ENCODE results near the gene FAR2.

FAR2 gene

DNA sequence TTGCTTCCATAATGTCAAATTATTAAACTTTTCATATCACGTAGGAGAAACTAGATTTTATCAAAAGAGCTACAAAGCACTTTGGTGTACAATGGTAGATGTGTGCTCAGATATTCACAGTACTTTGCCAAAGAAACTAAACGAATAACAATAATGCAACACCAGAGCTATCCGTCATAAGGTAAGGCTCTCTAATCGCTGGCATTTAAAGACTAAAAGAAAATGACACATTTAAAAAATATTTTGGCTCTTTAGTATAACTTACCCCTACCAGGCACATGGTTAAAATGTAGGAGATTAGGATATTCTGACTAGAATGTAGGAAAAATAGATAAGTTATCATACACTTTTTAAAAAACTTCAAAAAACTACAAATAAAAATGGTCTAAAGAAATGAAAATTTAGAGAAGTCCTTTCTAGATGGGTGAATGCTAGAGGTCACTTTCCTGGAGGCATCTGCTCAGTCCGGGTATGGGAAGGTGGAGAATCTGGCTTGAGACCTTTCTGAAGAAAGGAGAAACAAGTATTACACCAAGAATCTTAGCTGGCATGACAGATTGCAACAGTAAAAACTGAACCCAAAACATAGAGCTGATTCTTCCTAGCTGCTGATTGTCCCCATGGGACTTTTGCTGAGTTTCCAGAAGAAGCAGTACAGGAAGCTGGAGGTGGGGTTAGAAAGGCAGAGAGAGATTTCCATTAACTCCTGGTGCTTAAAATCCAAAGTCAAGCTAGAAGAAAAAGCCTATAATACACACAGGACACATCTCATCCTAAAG is 67.9 kb downstream of the FAR2 start:
- Histone ChIP-seq H3K36me3 (ENCODE audit: control insufficient read depth in 1 of 2, insufficient read depth in 2 of 2, low read length in 2 of 2) (no peaks in the 10 kb centered on the region), H3K27ac (ENCODE audit: low read depth, low read length) (no peak overlapping the region), H3K79me2 (ENCODE audit: control insufficient read depth, insufficient read depth, low read length, poor library complexity) (no peaks in the 10 kb centered on the region), H2BK120ac (ENCODE audit: insufficient read depth, low read length, poor library complexity) (no peak overlapping the region), H3K4me1 (ENCODE audit: control insufficient read depth in 1 of 2, insufficient read depth in 2 of 2, low read length in 2 of 2) (no peaks in the 10 kb centered on the region), H3K9ac (ENCODE audit: low read length) (no peak overlapping the region), H3K4me3 (ENCODE audit: low read depth, low read length) (no peak overlapping the region), H3K4me2 (ENCODE audit: low read length) (no peak overlapping the region), H3K23ac (ENCODE audit: low read length) (no peak overlapping the region), H2BK12ac (ENCODE audit: low read length) (no peak overlapping the region), H4K91ac (ENCODE audit: low read depth, low read length) (no peak overlapping the region), H4K12ac (ENCODE audit: low read depth, low read length) (no peak overlapping the region), H2AK5ac (ENCODE audit: low read length) (no peak overlapping the region), H3K4ac (ENCODE audit: low read depth, low read length) (no peak overlapping the region), H2BK5ac (ENCODE audit: low read depth, low read length, poor library complexity) (no peak overlapping the region), H3K79me1 (ENCODE audit: low read length) (no peaks in the 10 kb centered on the region), H3K9me3 (ENCODE audit: insufficient read depth, low read depth, low read length) (no peaks in the 10 kb centered on the region), H3K14ac (ENCODE audit: low read length) (no peak overlapping the region), H4K8ac (ENCODE audit: low read depth, low read length) (no peak overlapping the region), H2AFZ (ENCODE audit: insufficient read depth, low read length, poor library complexity) (no peak overlapping the region), H3K18ac (ENCODE audit: low read length) (no peak overlapping the region), H3K27me3 (ENCODE audit: insufficient read depth, low read length) (no peaks in the 10 kb centered on the region)
- DNase-seq = peak in 1 of 2 donors; percentile 66
- WGBS (ENCODE audit: extremely low coverage, insufficient coverage, insufficient read length) = no CpG with 5 or more reads among the region's 5 CpGs

DNA sequence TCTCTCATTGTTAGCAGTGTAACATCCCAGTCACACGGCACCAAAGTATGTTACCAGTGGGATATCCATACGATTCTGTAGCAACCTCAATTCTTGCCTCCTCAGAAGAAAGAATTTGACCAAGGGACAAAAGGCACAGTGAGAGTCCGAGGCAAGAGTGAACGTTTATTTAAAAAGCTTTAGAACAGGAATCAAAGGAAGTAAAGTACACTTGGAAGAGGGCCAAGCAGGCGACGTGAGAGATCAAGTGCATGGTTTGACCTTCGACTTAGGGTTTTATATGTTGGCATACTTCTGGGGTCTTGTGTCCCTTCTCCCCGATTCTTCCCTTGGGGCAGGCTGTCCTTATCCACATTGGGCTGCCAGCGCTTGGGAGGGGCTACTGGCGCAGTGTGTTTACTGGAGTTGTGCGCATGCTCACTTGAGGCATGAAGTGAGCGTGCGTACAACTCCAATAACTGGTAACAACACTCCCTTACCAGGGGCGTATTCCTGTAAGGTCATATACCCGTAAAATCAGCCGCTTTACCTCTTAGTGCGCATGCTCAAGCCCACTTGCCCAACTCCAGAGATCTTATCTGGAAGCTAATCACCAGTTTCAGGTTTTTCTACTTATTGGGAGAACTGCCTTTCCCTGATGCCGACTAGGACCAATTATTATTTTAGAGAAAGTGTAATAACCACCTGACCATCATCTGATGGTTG is 71.7 kb downstream of the FAR2 start:
- no peak overlapping the region for H4K91ac ChIP-seq (ENCODE audit: low read depth, low read length)
- no peaks in the 10 kb centered on the region for H3K79me1 ChIP-seq (ENCODE audit: low read length)
- H3K9me3 ChIP-seq (ENCODE audit: insufficient read depth, low read depth, low read length) = no peaks in the 10 kb centered on the region
- H3K9ac ChIP-seq (ENCODE audit: low read length) = no peak overlapping the region
- H2AK5ac ChIP-seq (ENCODE audit: low read length) = no peak overlapping the region
- no peaks in the 10 kb centered on the region for H3K36me3 ChIP-seq (ENCODE audit: control insufficient read depth in 1 of 2, insufficient read depth in 2 of 2, low read length in 2 of 2)
- DNase-seq = peak; percentile 97 to 100
- no peak overlapping the region for H3K18ac ChIP-seq (ENCODE audit: low read length)
- H2BK120ac ChIP-seq (ENCODE audit: insufficient read depth, low read length, poor library complexity) = no peak overlapping the region
- H2BK5ac ChIP-seq (ENCODE audit: low read depth, low read length, poor library complexity) = no peak overlapping the region
- no peak overlapping the region for H3K23ac ChIP-seq (ENCODE audit: low read length)
- no peak overlapping the region for H3K4me3 ChIP-seq (ENCODE audit: low read depth, low read length)
- H3K4me1 ChIP-seq (ENCODE audit: control insufficient read depth in 1 of 2, insufficient read depth in 2 of 2, low read length in 2 of 2) = peaks cover 0 to 3% of the 10 kb centered on the region in 2 experiments
- no CpG with 5 or more reads among the region's 18 CpGs for WGBS (ENCODE audit: extremely low coverage, insufficient coverage, insufficient read length)
- H3K4me2 ChIP-seq (ENCODE audit: low read length) = no peak overlapping the region
- H3K27ac ChIP-seq (ENCODE audit: low read depth, low read length) = no peak overlapping the region
- H4K8ac ChIP-seq (ENCODE audit: low read depth, low read length) = no peak overlapping the region
- H2AFZ ChIP-seq (ENCODE audit: insufficient read depth, low read length, poor library complexity) = no peak overlapping the region
- no peak overlapping the region for H3K14ac ChIP-seq (ENCODE audit: low read length)
- H3K27me3 ChIP-seq (ENCODE audit: insufficient read depth, low read length) = no peaks in the 10 kb centered on the region
- peaks cover 2% of the 10 kb centered on the region for H3K79me2 ChIP-seq (ENCODE audit: control insufficient read depth, insufficient read depth, low read length, poor library complexity)
- no peak overlapping the region for H2BK12ac ChIP-seq (ENCODE audit: low read length)
- H4K12ac ChIP-seq (ENCODE audit: low read depth, low read length) = no peak overlapping the region
- H3K4ac ChIP-seq (ENCODE audit: low read depth, low read length) = no peak overlapping the region

- H3K18ac ChIP-seq (ENCODE audit: low read length) = no peak overlapping the region
- H4K8ac ChIP-seq (ENCODE audit: low read depth, low read length) = no peak overlapping the region
- WGBS (ENCODE audit: extremely low coverage, insufficient coverage, insufficient read length) = no CpG with 5 or more reads among the region's 1 CpG
- no peaks in the 10 kb centered on the region for H3K79me1 ChIP-seq (ENCODE audit: low read length)
- peaks cover 0 to 3% of the 10 kb centered on the region in 2 experiments for H3K4me1 ChIP-seq (ENCODE audit: control insufficient read depth in 1 of 2, insufficient read depth in 2 of 2, low read length in 2 of 2)
- H3K23ac ChIP-seq (ENCODE audit: low read length) = no peak overlapping the region
- H3K9me3 ChIP-seq (ENCODE audit: insufficient read depth, low read depth, low read length) = no peaks in the 10 kb centered on the region
- no peaks in the 10 kb centered on the region for H3K36me3 ChIP-seq (ENCODE audit: control insufficient read depth in 1 of 2, insufficient read depth in 2 of 2, low read length in 2 of 2)
- H2BK120ac ChIP-seq (ENCODE audit: insufficient read depth, low read length, poor library complexity) = no peak overlapping the region
- H2BK12ac ChIP-seq (ENCODE audit: low read length) = no peak overlapping the region
- H4K12ac ChIP-seq (ENCODE audit: low read depth, low read length) = no peak overlapping the region
- H3K9ac ChIP-seq (ENCODE audit: low read length) = no peak overlapping the region
- H2AFZ ChIP-seq (ENCODE audit: insufficient read depth, low read length, poor library complexity) = no peak overlapping the region
- no peak overlapping the region for H3K4ac ChIP-seq (ENCODE audit: low read depth, low read length)
- no peak overlapping the region for H3K27ac ChIP-seq (ENCODE audit: low read depth, low read length)
- H3K79me2 ChIP-seq (ENCODE audit: control insufficient read depth, insufficient read depth, low read length, poor library complexity) = peaks cover 2% of the 10 kb centered on the region
- no peaks in the 10 kb centered on the region for H3K27me3 ChIP-seq (ENCODE audit: insufficient read depth, low read length)
- H2AK5ac ChIP-seq (ENCODE audit: low read length) = no peak overlapping the region
- H3K14ac ChIP-seq (ENCODE audit: low read length) = no peak overlapping the region
- no peak for DNase-seq
- no peak overlapping the region for H3K4me2 ChIP-seq (ENCODE audit: low read length)
- H2BK5ac ChIP-seq (ENCODE audit: low read depth, low read length, poor library complexity) = no peak overlapping the region
- H4K91ac ChIP-seq (ENCODE audit: low read depth, low read length) = peak overlapping the region; percentile 37
- H3K4me3 ChIP-seq (ENCODE audit: low read depth, low read length) = no peak overlapping the region
Measured at GRCh38 chr12:29222200-29222599, 73.1 kb downstream of the FAR2 start.

DNA sequence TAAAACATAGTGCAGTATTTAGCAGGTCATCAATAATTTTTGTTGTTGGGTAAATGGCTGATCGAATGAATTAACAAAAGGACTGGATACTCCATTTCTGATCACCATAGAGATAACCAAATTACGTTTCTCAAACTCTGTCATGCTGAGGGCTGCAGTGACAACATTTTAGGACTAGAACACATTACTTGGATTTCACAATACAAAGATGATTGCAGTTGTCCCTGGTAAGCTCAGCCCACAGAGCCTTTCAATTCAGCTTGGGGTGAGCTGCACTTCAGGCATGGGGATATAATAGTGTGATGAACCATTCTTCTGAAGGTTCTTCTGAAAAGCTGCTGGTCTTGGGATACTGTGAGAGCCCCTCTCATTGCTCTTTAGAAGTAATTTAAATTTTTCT is 74.3 kb downstream of the FAR2 start:
- Histone ChIP-seq H3K36me3 (ENCODE audit: control insufficient read depth in 1 of 2, insufficient read depth in 2 of 2, low read length in 2 of 2) (no peaks in the 10 kb centered on the region), H3K23ac (ENCODE audit: low read length) (no peak overlapping the region), H3K79me1 (ENCODE audit: low read length) (no peaks in the 10 kb centered on the region), H3K4me1 (ENCODE audit: control insufficient read depth in 1 of 2, insufficient read depth in 2 of 2, low read length in 2 of 2) (peaks cover 0 to 3% of the 10 kb centered on the region in 2 experiments), H3K18ac (ENCODE audit: low read length) (no peak overlapping the region), H4K91ac (ENCODE audit: low read depth, low read length) (no peak overlapping the region), H3K9me3 (ENCODE audit: insufficient read depth, low read depth, low read length) (no peaks in the 10 kb centered on the region), H2BK5ac (ENCODE audit: low read depth, low read length, poor library complexity) (no peak overlapping the region), H2BK12ac (ENCODE audit: low read length) (no peak overlapping the region), H4K12ac (ENCODE audit: low read depth, low read length) (no peak overlapping the region), H3K4me3 (ENCODE audit: low read depth, low read length) (no peak overlapping the region), H3K27me3 (ENCODE audit: insufficient read depth, low read length) (no peaks in the 10 kb centered on the region), H3K4me2 (ENCODE audit: low read length) (no peak overlapping the region), H2AK5ac (ENCODE audit: low read length) (no peak overlapping the region), H2BK120ac (ENCODE audit: insufficient read depth, low read length, poor library complexity) (no peak overlapping the region), H2AFZ (ENCODE audit: insufficient read depth, low read length, poor library complexity) (no peak overlapping the region), H4K8ac (ENCODE audit: low read depth, low read length) (no peak overlapping the region), H3K4ac (ENCODE audit: low read depth, low read length) (no peak overlapping the region), H3K79me2 (ENCODE audit: control insufficient read depth, insufficient read depth, low read length, poor library complexity) (peaks cover 2% of the 10 kb centered on the region), H3K27ac (ENCODE audit: low read depth, low read length) (no peak overlapping the region), H3K9ac (ENCODE audit: low read length) (no peak overlapping the region), H3K14ac (ENCODE audit: low read length) (no peak overlapping the region)
- peak; percentile 48 to 81 for DNase-seq
- WGBS (ENCODE audit: extremely low coverage, insufficient coverage, insufficient read length) = no CpG with 5 or more reads among the region's 2 CpGs
